Mesendoderm (in vitro differentiated cells): ENCODE results near the gene PIGH.

Source experiments
- DNase-seq: peaks from one replicate; pipeline ENCODE4 v3.0.0; 2013
- H2AK5ac ChIP-seq: 2 replicates; pipeline ENCODE4 v1.6.1; 2013; ENCODE audit warnings: low read length, inconsistent platforms
- H2BK120ac ChIP-seq: 2 replicates; pipeline ENCODE4 v1.6.1; 2013; ENCODE audit warnings: low read depth, mild to moderate bottlenecking, low read length, moderate library complexity, mixed read lengths
- H2BK15ac ChIP-seq: replicated peaks from 2 replicates; pipeline ENCODE4 v1.6.1; 2013; ENCODE audit warnings: low read depth, mild to moderate bottlenecking, moderate library complexity
- H2BK5ac ChIP-seq: 2 replicates; pipeline ENCODE4 v1.6.1; 2013; ENCODE audit warnings: low read length, inconsistent platforms
- H3K18ac ChIP-seq: 2 replicates; pipeline ENCODE4 v1.6.1; 2013; ENCODE audit warnings: mild to moderate bottlenecking, low read length, mixed read lengths
- H3K23ac ChIP-seq: one replicate; pipeline ENCODE4 v1.6.1; 2013; ENCODE audit warnings: low read length
- H3K27ac ChIP-seq: 2 replicates; pipeline ENCODE4 v1.5.1; 2013; ENCODE audit warnings: low read depth, mild to moderate bottlenecking, inconsistent platforms, low read length, moderate library complexity
- H3K27me3 ChIP-seq: 2 replicates; pipeline ENCODE4 v1.6.1; 2013; ENCODE audit warnings: low read length, control low read depth, mild to moderate bottlenecking, inconsistent platforms; ENCODE audit not compliant: insufficient read depth, poor library complexity
- H3K36me3 ChIP-seq: 2 replicates; pipeline ENCODE4 v1.6.1; 2013; ENCODE audit warnings: low read length, inconsistent platforms; ENCODE audit not compliant: control insufficient read depth, insufficient read depth
- H3K4ac ChIP-seq: one replicate; pipeline ENCODE4 v1.6.1; 2013; ENCODE audit warnings: low read depth, mild to moderate bottlenecking, low read length, moderate library complexity
- H3K4me1 ChIP-seq: 2 replicates; pipeline ENCODE4 v1.6.1; 2013; ENCODE audit warnings: low read depth, low read length, inconsistent platforms; ENCODE audit not compliant: control insufficient read depth
- H3K4me2 ChIP-seq: 2 replicates; pipeline ENCODE4 v1.6.1; 2013; ENCODE audit warnings: low read length
- H3K4me3 ChIP-seq: 2 replicates; pipeline ENCODE4 v1.5.1; 2013; ENCODE audit warnings: mild to moderate bottlenecking, low read length
- H3K56ac ChIP-seq: one replicate; pipeline ENCODE4 v1.6.1; 2013; ENCODE audit warnings: low read length
- H3K79me1 ChIP-seq: 2 replicates; pipeline ENCODE4 v1.6.1; 2013; ENCODE audit warnings: low read length, inconsistent platforms
- H3K79me2 ChIP-seq: 2 replicates; pipeline ENCODE4 v1.6.1; 2013; ENCODE audit warnings: mild to moderate bottlenecking, low read length; ENCODE audit not compliant: control insufficient read depth, insufficient read depth
- H3K9ac ChIP-seq: 2 replicates; pipeline ENCODE4 v1.6.1; 2013; ENCODE audit warnings: low read length, inconsistent platforms
- H4K5ac ChIP-seq: one replicate; pipeline ENCODE4 v1.6.1; 2013; ENCODE audit warnings: low read length
- H4K8ac ChIP-seq: one replicate; pipeline ENCODE4 v1.6.1; 2013; ENCODE audit warnings: low read depth, mild to moderate bottlenecking, control low read depth, low read length, moderate library complexity
- WGBS: extraction: QIAGEN DNeasy Blood & Tissue Kit; methylation state at CpG from one replicate; pipeline ENCODE4 v1.1.7; 2013; ENCODE audit warnings: low lambda C conversion rate, missing lambda C conversion rate; ENCODE audit not compliant: insufficient coverage; ENCODE audit errors: extremely low coverage; 5-methylcytosine and 5-hydroxymethylcytosine counted together

PIGH gene

DNA sequence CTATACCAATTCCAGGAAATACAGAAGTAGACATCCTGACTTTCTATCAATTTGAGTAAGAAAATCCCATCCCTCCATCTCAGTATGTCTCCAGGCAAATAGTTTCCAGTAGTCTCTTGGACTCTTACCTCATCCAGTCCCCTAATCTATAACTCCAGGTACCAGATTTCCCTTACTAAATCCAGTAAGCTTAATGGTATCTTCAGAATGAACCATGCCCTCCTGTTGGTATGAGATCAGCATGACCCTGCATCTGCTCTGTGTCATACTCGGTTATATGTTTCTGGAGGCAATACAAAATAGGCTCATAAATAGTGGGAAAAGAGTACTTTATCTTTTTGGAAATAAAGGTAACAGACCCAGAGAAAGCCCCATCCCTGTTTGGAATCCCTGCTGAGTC lies 18.4 kb downstream of the PIGH start:
- H3K9ac ChIP-seq = no peak overlapping the region
- peaks cover 3% of the 10 kb centered on the region for H3K36me3 ChIP-seq
- H3K4me3 ChIP-seq = no peak overlapping the region
- no peak overlapping the region for H3K27ac ChIP-seq
- H3K18ac ChIP-seq = no peak overlapping the region
- no peak overlapping the region for H4K5ac ChIP-seq
- H3K79me1 ChIP-seq = no peaks in the 10 kb centered on the region
- no peak overlapping the region for H2BK5ac ChIP-seq
- DNase-seq = no peak
- H4K8ac ChIP-seq = no peak overlapping the region
- H2BK120ac ChIP-seq = no peak overlapping the region
- no peaks in the 10 kb centered on the region for H3K27me3 ChIP-seq
- H3K4me2 ChIP-seq = no peak overlapping the region
- H3K4ac ChIP-seq = no peak overlapping the region
- no peak overlapping the region for H2AK5ac ChIP-seq
- H3K23ac ChIP-seq = no peak overlapping the region
- H3K56ac ChIP-seq = no peak overlapping the region
- H2BK15ac ChIP-seq = no peak overlapping the region
- H3K79me2 ChIP-seq = no peaks in the 10 kb centered on the region
- WGBS = no CpG with 5 or more reads among the region's 1 CpG
- H3K4me1 ChIP-seq = no peaks in the 10 kb centered on the region

DNA sequence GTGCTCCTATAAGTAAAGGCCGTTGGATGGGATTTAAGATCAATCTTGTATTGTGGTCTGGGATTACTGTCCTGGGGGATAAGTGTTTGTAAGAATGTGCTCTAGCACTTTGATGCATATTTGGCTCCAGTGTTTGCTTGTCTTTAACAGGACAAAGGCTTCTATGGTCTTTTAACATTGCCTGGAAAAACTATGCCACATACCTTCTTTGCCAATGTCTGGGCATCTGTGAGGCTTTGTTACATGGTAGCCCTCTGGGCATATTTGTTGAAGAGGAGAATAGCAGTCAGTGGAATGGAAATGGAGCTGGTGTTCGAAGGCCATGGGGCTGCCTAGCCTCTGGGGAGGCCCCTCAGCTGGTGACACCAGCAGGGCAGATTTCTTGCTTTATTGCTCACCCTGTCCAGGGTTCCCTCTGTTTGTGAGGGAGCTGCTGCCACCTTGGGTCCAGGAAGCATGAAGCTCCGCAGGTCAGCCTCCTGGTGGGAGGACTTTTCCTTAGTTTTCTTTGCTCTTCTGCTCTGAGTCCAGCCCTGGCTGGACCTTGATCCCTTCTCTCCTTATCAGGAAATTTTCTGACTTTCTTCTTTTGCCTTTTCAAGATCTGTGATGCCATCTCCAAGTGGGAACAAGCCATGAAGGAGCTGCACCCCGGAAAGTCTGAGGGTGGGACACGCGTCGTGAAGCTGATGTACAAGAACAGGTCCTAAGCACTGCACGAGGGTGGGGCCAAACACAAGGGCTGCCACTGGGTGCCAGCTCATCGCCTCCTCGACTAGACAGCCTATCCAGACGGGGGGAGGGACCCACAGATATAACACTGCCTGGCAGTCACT lies 19.5 kb downstream of the PIGH start:
- H2AK5ac ChIP-seq = no peak overlapping the region
- H3K56ac ChIP-seq = no peak overlapping the region
- H4K5ac ChIP-seq = no peak overlapping the region
- DNase-seq = no peak
- H3K79me1 ChIP-seq = no peaks in the 10 kb centered on the region
- H2BK5ac ChIP-seq = no peak overlapping the region
- H3K9ac ChIP-seq = no peak overlapping the region
- H4K8ac ChIP-seq = no peak overlapping the region
- H3K4me1 ChIP-seq = no peaks in the 10 kb centered on the region
- no peaks in the 10 kb centered on the region for H3K79me2 ChIP-seq
- H3K27me3 ChIP-seq = no peaks in the 10 kb centered on the region
- no peak overlapping the region for H3K18ac ChIP-seq
- no CpG with 5 or more reads among the region's 11 CpGs for WGBS
- H3K36me3 ChIP-seq = peaks cover 3% of the 10 kb centered on the region
- H2BK120ac ChIP-seq = no peak overlapping the region
- H3K4me2 ChIP-seq = no peak overlapping the region
- H3K4ac ChIP-seq = no peak overlapping the region
- no peak overlapping the region for H3K27ac ChIP-seq
- no peak overlapping the region for H2BK15ac ChIP-seq
- no peak overlapping the region for H3K4me3 ChIP-seq
- no peak overlapping the region for H3K23ac ChIP-seq

DNA sequence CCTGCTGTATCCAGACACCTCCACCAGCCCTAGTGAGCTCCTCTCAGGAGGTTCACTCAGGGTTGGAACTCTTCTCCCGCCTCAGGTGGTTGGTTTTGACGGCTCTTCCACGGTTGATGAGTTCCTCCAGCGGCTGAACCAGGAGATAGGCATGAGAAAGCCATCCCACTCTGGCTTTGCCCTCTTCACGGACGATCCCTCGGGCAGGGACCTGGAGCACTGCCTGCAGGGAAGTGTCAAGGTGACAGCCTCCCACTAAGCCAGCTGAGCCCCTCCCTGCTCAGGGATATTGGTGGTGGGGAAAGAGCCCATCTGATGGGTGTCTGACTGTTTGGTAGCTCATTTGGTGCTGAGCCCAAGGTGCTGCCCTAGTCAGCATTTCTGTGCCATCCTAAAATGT lies 20.4 kb downstream of the PIGH start:
- H4K5ac ChIP-seq = no peak overlapping the region
- H3K4me3 ChIP-seq = no peak overlapping the region
- WGBS = no CpG with 5 or more reads among the region's 7 CpGs
- no peak overlapping the region for H3K4ac ChIP-seq
- H2BK5ac ChIP-seq = no peak overlapping the region
- no peak overlapping the region for H4K8ac ChIP-seq
- peaks cover 3% of the 10 kb centered on the region for H3K36me3 ChIP-seq
- no peak overlapping the region for H3K23ac ChIP-seq
- H3K4me1 ChIP-seq = no peaks in the 10 kb centered on the region
- H3K4me2 ChIP-seq = no peak overlapping the region
- no peak overlapping the region for H3K56ac ChIP-seq
- H3K27me3 ChIP-seq = no peaks in the 10 kb centered on the region
- no peaks in the 10 kb centered on the region for H3K79me1 ChIP-seq
- no peak overlapping the region for H2BK120ac ChIP-seq
- H3K27ac ChIP-seq = no peak overlapping the region
- no peak overlapping the region for H3K9ac ChIP-seq
- H2AK5ac ChIP-seq = no peak overlapping the region
- no peak overlapping the region for H3K18ac ChIP-seq
- no peak overlapping the region for H2BK15ac ChIP-seq
- H3K79me2 ChIP-seq = no peaks in the 10 kb centered on the region
- DNase-seq = no peak

- no CpG with 5 or more reads among the region's 15 CpGs for WGBS
These were observed 21.0 kb downstream of the PIGH start for GRCh38 chr14:67579040-67579439.

DNA sequence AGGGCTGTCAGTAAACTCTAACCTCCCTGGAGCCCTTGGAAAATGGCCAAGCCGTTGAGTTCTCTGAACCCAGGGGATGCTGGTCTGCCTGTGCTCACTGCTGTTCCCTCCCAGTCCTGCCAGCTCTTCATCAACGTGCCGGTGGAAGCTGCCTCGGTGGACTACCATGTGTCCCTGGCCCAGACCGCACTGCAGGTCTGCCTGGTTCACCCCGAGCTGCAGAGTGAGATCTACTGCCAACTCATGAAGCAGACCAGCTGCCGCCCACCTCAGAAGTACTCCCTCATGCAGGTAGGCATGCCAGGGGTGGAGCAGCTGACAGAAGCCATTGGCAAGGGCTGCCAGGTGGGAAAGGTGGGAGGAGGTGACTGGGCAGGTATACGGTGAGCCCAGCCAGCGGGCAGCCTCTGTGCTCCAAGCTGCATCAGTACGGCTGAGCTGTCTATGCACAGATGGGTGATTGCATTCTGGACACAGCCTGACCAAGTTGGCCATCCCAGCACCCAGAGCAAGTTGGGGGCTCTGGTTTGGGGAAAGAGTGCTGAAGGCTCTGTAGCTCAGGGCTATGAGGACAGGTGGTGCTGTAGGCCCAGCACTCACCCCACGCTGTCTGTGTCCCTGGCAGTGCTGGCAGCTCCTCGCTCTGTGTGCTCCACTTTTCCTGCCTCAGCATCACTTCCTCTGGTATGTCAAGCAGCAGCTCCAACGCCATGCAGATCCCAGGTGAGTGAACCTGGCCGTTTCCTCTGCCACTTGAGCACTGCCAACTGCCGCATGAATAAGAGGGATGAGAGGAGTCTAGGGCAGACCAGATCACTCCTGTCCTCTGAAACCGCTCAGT lies 21.9 kb downstream of the PIGH start:
- WGBS = no CpG with 5 or more reads among the region's 16 CpGs
- no peak overlapping the region for H3K56ac ChIP-seq
- no peak overlapping the region for H4K5ac ChIP-seq
- H3K4me2 ChIP-seq = no peak overlapping the region
- H2AK5ac ChIP-seq = no peak overlapping the region
- H3K27me3 ChIP-seq = no peaks in the 10 kb centered on the region
- no peak overlapping the region for H2BK15ac ChIP-seq
- no peak overlapping the region for H3K23ac ChIP-seq
- H3K79me1 ChIP-seq = no peaks in the 10 kb centered on the region
- no peak overlapping the region for H3K9ac ChIP-seq
- no peak overlapping the region for H2BK5ac ChIP-seq
- no peak overlapping the region for H3K18ac ChIP-seq
- H3K79me2 ChIP-seq = no peaks in the 10 kb centered on the region
- no peak overlapping the region for H4K8ac ChIP-seq
- no peak overlapping the region for H3K4ac ChIP-seq
- H2BK120ac ChIP-seq = no peak overlapping the region
- peaks cover 3% of the 10 kb centered on the region for H3K36me3 ChIP-seq
- no peaks in the 10 kb centered on the region for H3K4me1 ChIP-seq
- no peak for DNase-seq
- no peak overlapping the region for H3K4me3 ChIP-seq
- no peak overlapping the region for H3K27ac ChIP-seq

More at GRCh38 chr14:67579040-67579439, 21.0 kb downstream of the PIGH start:
- no peak overlapping the region for H3K23ac ChIP-seq
- no peak overlapping the region for H2AK5ac ChIP-seq
- H2BK15ac ChIP-seq = no peak overlapping the region
- peaks cover 3% of the 10 kb centered on the region for H3K36me3 ChIP-seq
- no peak overlapping the region for H4K8ac ChIP-seq
- no peak overlapping the region for H3K4me3 ChIP-seq
- DNase-seq = no peak
- H3K18ac ChIP-seq = no peak overlapping the region
- no peak overlapping the region for H4K5ac ChIP-seq
- no peak overlapping the region for H3K27ac ChIP-seq
- H3K27me3 ChIP-seq = no peaks in the 10 kb centered on the region
- no peak overlapping the region for H3K9ac ChIP-seq
- no peak overlapping the region for H3K56ac ChIP-seq
- H3K79me2 ChIP-seq = no peaks in the 10 kb centered on the region
- H3K4me2 ChIP-seq = no peak overlapping the region
- no peak overlapping the region for H2BK120ac ChIP-seq
- H3K79me1 ChIP-seq = no peaks in the 10 kb centered on the region
- H3K4me1 ChIP-seq = no peaks in the 10 kb centered on the region
- H2BK5ac ChIP-seq = no peak overlapping the region
- H3K4ac ChIP-seq = no peak overlapping the region
